Kidney (tissue), 14 donors: ENCODE data around the gene ZNF76. TPM values are rescaled to one million over a fixed set of nuclear protein-coding genes. Genes with fewer than 3 reads are reported as not detected.
A peak's percentile ranks its signal among the peaks of the same experiment; 100 is the strongest.

Source experiments
- DNase-seq, 5 donors: peaks; one replicate each; pipeline ENCODE4 v3.0.0-alpha.2; 2013 to 2020
- FAIRE-seq: peaks from 2 replicates; lab custom pipeline; 2012; peaks lifted over from hg19 to GRCh38; lab: Jason Lieb, UNC
- H3K27ac ChIP-seq, 2 donors: one replicate each; pipeline ENCODE4 v1.7.0; 2013; ENCODE audit warnings: low read depth in 2 of 2, low read length in 2 of 2, inconsistent platforms in 1 of 2
- H3K27me3 ChIP-seq: one replicate; pipeline ENCODE4 v1.7.1; 2013; ENCODE audit warnings: low read length, inconsistent platforms; ENCODE audit not compliant: control insufficient read depth, insufficient read depth
- H3K36me3 ChIP-seq, 3 donors: one replicate each; pipeline versions ENCODE4 v1.7.0 to v1.7.1; 2013; ENCODE audit warnings: low read length in 3 of 3, control low read depth in 1 of 3, inconsistent platforms in 1 of 3; ENCODE audit not compliant: insufficient read depth in 3 of 3, control insufficient read depth in 2 of 3
- H3K4me1 ChIP-seq, 3 donors: one replicate each; pipeline versions ENCODE4 v1.7.0 to v1.7.1; 2013; ENCODE audit warnings: low read length in 3 of 3, inconsistent platforms in 1 of 3, low read depth in 1 of 3; ENCODE audit not compliant: control insufficient read depth in 2 of 3, insufficient read depth in 2 of 3
- H3K4me3 ChIP-seq, 3 donors: one replicate each; pipeline versions ENCODE4 v1.7.0 to v1.8.1; 2013; ENCODE audit warnings: low read length in 3 of 3, control low read depth in 1 of 3, inconsistent platforms in 1 of 3
- H3K9ac ChIP-seq, 3 donors: one replicate each; pipeline versions ENCODE4 v1.7.0 to v1.7.1; 2013; ENCODE audit warnings: low read length in 3 of 3, control low read depth in 1 of 3, inconsistent platforms in 1 of 3
- H3K9me3 ChIP-seq, 3 donors: one replicate each; pipeline versions ENCODE4 v1.7.0 to v1.7.1; 2013; ENCODE audit warnings: low read length in 3 of 3, control low read depth in 1 of 3, inconsistent platforms in 1 of 3; ENCODE audit not compliant: control insufficient read depth in 2 of 3, insufficient read depth in 1 of 3
- intact Hi-C: fragments of 100-400 bp; cut with DNase I; formaldehyde crosslinking; loops from one replicate; pipeline ENCODE4 v1.11.1; 2022
- polyA plus RNA-seq: library from polyadenylated mRNA; stranded (reverse); fragments of 350-450 nt; fragmentation: Illumina TruSeq; extraction: RNeasy Lipid Tissue Mini Kit (QIAGEN cat#74804); gene quantifications from one replicate; pipeline ENCODE4 v1.2.3, GENCODE V29; 2014; ENCODE audit warnings: low read depth, low replicate concordance; ENCODE audit not compliant: insufficient read depth
- total RNA-seq: library from RNA; stranded (reverse); fragmentation: NEBNext Ultra II Directional; extraction: Animal tissue kit (Norgen Biotek cat#: 25700); gene quantifications from one replicate; pipeline ENCODE4 v1.2.1, GENCODE V29; 2021
- TF ChIP-seq, protein P1 (sequence below): IDR thresholded peaks from 3 replicates; pipeline ENCODE4 v1.5.1; 2012; ENCODE audit warnings: mild to moderate bottlenecking, moderate library complexity, borderline replicate concordance; ENCODE audit not compliant: insufficient read depth; ENCODE audit errors: extremely low read depth
- donor health status: control.
- donor health status: control.
- donor health status: control.
- donor health status: control.
- donor health status: control.
- donor health status: DM: yes; HTN: yes; CAD: no.
- donor health status: Normal renal cell carcinoma (clear cell type).

The ZNF76 gene
- total and polyA plus RNA-seq, 2 donors from 2014 or later: 29.1 to 49.2 TPM

DNA sequence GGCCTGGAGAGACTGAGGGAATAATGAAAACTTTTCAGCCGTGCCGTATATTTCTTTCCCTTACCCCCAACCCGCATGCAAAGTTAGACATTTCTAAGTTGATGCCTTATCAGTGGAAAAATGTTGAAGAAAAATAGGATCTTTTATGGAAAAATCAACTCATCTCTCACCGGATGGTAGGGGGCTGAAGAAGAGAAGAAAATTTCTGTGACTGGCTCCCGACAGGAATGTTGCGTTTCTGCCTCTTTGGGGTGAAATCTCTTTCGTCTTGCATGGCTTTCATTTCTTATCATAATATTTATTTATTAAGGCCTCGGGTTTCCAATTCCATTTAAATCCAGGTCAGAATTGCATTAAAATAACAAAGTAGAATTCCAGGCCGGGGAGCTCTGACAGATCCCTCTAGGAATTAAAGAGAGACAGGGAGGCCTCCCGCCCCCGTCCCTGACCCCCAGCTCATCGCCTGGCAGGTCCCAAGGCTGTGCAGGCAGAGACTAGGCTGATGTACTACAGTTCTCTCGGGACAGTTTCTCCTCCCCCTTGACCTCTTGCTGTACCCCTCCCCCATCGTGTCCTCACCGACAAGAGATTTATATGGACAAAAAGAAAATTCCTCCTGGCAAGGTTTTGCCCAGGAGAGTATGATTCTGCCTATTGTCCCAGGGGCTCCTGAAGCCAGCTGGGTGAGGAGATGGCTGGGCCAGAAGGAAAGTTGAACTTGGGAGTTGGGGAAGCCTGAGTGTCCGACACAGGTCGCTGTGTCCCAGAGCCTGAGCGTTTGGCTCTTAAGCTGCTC lies 44.5 kb upstream of the ZNF76 start:
- peaks cover 0 to 6% (median 0%) of the 10 kb centered on the region in 3 donors for H3K4me1 ChIP-seq
- H3K9me3 ChIP-seq: no peaks in the 10 kb centered on the region
- H3K4me3 ChIP-seq: peak overlapping the region; percentile 21 to 56 (median 53)
- H3K27me3 ChIP-seq: no peaks in the 10 kb centered on the region
- DNase-seq: peak in 3 of 5 donors; percentile 22 to 60 (median 49)
- FAIRE-seq: no peak
- TF ChIP-seq, protein P1, sequence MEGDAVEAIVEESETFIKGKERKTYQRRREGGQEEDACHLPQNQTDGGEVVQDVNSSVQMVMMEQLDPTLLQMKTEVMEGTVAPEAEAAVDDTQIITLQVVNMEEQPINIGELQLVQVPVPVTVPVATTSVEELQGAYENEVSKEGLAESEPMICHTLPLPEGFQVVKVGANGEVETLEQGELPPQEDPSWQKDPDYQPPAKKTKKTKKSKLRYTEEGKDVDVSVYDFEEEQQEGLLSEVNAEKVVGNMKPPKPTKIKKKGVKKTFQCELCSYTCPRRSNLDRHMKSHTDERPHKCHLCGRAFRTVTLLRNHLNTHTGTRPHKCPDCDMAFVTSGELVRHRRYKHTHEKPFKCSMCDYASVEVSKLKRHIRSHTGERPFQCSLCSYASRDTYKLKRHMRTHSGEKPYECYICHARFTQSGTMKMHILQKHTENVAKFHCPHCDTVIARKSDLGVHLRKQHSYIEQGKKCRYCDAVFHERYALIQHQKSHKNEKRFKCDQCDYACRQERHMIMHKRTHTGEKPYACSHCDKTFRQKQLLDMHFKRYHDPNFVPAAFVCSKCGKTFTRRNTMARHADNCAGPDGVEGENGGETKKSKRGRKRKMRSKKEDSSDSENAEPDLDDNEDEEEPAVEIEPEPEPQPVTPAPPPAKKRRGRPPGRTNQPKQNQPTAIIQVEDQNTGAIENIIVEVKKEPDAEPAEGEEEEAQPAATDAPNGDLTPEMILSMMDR: no peak
- intact Hi-C loops: no loop called here
- peak overlapping the region in 2 of 3 donors; percentile 17 to 34 for H3K9ac ChIP-seq
- no peak overlapping the region for H3K27ac ChIP-seq
- no peaks in the 10 kb centered on the region for H3K36me3 ChIP-seq

- no peak for FAIRE-seq
- no peak for DNase-seq
- no peaks in the 10 kb centered on the region for H3K9me3 ChIP-seq
- H3K36me3 ChIP-seq: no peaks in the 10 kb centered on the region
- peaks cover 0 to 6% (median 0%) of the 10 kb centered on the region in 3 donors for H3K4me1 ChIP-seq
- H3K4me3 ChIP-seq: peak overlapping the region in 1 of 3 donors; percentile 17
- H3K27me3 ChIP-seq: no peaks in the 10 kb centered on the region
- no peak overlapping the region for H3K27ac ChIP-seq
- TF ChIP-seq, protein P1: no peak
- no peak overlapping the region for H3K9ac ChIP-seq
- intact Hi-C loops: no loop called here
These were observed 43.7 kb upstream of the ZNF76 start for GRCh38 chr6:35215665-35216411.

DNA sequence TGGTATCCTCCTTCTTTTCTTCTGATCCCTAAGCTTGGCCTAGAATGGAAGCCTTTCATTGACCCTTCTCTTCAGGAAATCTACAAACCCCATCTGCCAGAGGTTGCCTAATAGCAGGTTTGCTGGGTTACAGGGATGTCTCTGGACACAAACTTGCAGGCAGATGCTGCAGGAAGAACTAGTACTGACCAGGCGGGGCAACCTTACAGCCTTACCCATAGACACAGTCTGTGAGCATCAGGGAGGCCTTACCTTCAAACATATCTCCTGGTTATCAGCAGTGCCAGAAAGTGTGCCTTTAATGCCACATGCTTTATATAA lies 43.2 kb upstream of the ZNF76 start:
- Histone ChIP-seq H3K9me3 (no peaks in the 10 kb centered on the region), H3K27me3 (no peaks in the 10 kb centered on the region), H3K4me3 (no peak overlapping the region), H3K4me1 (peaks cover 0 to 6% (median 0%) of the 10 kb centered on the region in 3 donors), H3K9ac (no peak overlapping the region), H3K36me3 (no peaks in the 10 kb centered on the region), H3K27ac (no peak overlapping the region)
- TF ChIP-seq, protein P1: no peak
- intact Hi-C loops: no loop called here
- FAIRE-seq (no peak), DNase-seq (no peak)
